CD4-positive, alpha-beta T cell treated with Interleukin-21 for 1 hour (primary cell): Measurements from ENCODE around the gene PCCB.
"Not testable (repeated sequence)": the region's sequence is repeated elsewhere in the genome, so short reads cannot be mapped to it uniquely, and the experiment has no call there.

ENCODE experiments used
- DNase-seq: peaks from one replicate; pipeline ENCODE4 v3.0.0-alpha.2; 2020

The PCCB gene

DNA sequence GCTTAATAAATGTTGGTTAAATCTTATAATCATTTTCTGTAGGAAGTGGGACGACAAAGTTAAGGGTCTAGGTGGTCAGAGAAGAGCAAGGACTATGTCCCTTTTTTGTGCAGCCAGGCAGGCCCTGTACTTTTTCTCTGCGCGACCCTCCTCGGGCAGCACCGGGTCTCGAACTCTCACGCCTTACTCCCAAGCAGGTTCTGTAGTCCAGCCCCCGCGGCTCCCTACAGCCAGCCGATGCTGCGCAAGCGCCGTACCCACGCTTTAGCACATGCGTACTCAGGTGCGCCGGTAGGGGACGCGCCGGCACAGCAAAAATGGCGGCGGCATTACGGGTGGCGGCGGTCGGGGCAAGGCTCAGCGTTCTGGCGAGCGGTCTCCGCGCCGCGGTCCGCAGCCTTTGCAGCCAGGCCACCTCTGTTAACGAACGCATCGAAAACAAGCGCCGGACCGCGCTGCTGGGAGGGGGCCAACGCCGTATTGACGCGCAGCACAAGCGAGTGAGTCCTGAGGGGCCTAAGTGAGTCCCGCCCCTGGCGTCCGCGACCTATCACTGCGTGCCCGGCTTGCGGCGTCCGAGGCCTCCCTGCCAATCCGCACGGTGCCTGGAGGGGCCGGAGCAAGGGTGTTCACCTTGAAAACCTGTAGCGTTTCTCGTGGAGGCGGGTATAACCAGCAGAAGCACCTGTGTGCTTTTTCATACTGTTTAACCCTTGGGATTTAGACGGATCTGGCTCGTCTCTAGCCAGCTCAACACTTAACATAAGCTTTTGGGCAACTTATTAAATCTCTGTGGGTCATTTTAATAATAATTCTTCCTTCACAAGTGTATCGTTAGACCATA lies at the start of gene PCCB:
Gene PCCB, plus strand, starts transcription at position 282 of the 844 bp plus-strand sequence. Its CDS starts 36 bp downstream, at position 318.
- peak; percentile 93 for DNase-seq

DNA sequence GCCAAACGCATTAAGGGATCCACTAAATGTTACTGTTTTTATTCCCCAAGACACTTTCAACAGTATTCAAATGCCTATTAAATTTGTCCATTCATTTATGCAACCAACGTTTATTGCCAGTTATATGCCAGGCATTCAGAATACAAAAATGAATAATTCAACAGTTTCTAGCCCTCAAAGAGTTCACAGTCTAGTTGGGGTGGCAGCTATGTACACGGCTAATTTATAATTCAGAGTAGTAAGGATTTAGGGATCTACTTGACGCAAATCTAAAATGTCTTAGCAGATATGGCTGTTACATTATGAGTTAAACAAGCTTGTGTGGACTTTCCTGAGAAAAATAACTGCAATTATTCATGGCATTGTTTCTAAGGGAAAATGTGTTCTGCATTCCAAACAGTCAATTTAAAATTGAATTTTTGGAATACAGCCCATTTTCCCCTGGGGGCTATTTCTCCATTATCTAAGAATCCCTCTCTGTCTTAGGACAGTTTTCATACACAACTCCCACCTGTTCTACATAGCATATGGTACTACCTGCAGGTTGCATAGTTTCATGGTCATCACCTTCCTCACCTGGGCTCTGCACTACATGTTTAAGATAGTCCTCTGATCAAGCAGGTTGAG lies 42.5 kb upstream of the PCCB start:
- DNase-seq, result no peak

- DNase-seq, result no peak
These were observed 40.2 kb upstream of the PCCB start for GRCh38 chr3:136209921-136210320.

GRCh38 chr3:136211547-136211946 lies 38.6 kb upstream of the PCCB start:
- no peak for DNase-seq

DNA sequence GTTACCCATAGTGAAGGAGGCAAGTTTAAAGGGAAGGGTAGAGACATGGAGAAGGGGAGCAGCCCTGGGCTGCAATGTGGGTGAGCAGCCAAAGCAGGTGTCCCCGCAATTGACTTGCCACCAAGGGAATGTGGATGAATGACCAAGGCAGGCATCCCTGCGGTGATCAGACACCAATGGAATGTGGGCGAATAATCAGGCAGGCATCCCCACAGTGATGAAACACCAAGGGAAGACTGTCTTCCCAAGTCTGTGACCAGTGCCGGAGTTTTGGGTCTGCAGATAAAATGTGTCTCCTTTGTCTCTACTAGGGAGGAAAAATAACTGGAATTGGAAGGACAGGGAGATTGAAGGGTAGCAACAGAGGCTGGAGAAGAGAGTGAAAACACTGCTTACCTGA lies 27.4 kb upstream of the PCCB start:
- DNase-seq, result not testable (repeated sequence)

- no peak for DNase-seq
These were observed 17.7 kb upstream of the PCCB start for GRCh38 chr3:136232413-136232812.

DNA sequence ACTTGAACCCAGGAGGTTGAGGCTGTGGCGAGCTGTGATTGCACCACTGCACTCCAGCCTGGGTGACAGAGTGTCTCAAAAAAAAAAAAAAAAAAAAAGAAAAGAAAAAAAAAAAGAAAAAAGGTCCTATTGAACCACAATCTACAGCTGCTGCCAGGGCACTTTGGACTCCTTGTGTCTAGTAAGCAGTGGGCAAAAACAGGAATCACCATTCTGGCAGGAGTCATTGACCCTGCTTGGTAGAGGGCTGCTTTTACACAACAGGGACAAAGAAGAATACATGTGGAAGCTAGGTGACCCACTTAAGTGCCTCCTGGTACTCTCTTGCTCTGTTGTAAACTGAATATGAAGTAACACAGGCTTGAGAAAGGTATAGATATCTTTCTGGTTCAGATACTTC lies 14.6 kb upstream of the PCCB start:
- no peak for DNase-seq

DNA sequence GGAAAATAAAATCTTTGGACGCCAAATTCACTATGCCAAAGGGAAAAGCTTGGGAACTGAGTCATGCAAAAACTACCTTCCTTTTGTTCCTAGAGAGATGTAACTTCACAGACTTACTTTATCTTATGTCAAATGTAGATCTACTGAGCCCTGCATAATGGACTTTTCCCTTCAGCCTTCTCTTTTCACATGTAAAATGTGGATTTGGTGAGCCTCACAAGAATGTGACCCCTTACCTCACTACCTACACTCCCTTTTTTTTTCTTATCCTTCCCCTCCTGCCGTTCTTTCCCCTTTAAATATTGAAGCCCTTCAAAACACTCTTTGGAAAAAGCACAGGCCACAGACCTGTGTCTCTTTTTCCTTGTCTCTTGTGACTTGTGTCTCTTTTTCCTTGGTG lies 14.0 kb upstream of the PCCB start:
- no peak for DNase-seq

DNA sequence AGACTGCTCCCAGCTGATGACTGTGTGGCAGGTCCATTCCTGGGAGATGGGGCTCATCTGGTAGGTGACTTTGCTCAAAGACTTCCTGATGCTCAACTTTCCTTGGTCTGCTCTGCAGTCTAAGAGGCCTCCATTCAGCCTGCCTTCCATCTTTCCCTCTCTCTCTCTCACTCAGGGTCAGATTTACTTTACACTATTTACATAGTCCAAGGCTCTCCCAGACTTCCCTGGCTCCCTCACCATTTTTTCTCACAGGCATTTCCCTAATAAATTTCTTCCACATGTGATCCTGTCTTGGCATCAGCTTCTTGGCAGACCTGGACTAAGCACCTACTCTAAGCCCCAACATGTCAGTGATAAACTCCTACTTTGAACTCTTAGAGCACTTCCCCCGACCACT lies 13.0 kb upstream of the PCCB start:
- DNase-seq, result no peak

GRCh38 chr3:136237961-136238649 lies 12.0 kb upstream of the PCCB start:
- no peak for DNase-seq

- DNase-seq, result no peak
These were observed 11.0 kb upstream of the PCCB start for GRCh38 chr3:136239094-136239493.

DNA sequence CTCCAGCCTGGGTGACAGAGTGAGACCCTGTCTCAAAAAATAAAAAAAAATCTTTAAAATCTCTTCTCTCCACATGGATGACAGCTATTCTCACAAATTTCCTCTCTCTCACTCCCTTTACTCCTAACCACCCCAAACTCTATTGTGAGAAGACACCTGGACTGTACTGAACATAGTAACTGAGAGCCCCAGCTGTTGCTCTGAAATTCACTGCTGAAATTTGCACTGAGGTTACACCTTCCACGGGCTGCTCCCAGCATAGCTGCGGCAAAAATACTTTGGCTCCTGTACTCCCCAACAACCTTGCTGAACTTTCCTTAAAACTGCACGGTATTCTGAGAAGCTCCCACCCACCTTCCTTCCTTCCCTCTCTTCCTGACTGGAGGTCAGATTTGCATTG lies 4.4 kb upstream of the PCCB start:
- no peak for DNase-seq

- no peak for DNase-seq
These were observed 2.7 kb upstream of the PCCB start for GRCh38 chr3:136247436-136247835.

DNA sequence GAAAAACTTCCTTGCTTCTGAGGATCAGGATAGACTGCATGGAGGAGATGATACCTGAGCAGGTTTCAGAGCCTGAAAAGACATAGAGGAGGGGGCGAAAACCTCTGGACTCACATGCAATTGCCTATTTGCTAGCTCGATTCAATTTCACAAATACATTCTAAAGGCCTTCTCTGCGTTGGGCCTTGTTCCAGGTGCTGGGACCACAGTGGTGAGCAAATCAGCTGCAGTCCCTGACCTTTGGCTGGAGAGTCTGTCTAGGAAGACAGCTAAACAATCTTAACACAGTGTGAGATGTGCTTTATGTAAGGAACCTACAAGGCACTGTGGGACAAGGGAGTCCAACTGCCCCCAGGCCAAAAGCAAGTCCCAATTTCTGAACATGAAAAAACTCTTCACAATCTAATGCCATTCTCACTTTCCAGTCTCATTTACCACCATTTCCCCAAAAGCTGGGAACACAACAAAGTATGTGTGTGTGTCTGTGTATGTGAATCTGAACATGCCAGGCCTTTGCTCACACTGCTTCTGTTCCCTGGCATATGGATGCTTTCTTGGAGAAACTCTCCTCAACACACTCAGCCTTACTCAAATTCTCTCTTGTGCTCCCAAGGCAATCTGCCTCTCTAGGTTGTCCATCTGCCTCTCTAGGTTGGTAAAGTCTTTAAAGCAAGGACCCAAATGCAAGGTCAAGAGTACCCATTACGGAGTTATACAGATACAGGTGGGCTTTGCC lies 2.1 kb upstream of the PCCB start:
- DNase-seq, result no peak

DNA sequence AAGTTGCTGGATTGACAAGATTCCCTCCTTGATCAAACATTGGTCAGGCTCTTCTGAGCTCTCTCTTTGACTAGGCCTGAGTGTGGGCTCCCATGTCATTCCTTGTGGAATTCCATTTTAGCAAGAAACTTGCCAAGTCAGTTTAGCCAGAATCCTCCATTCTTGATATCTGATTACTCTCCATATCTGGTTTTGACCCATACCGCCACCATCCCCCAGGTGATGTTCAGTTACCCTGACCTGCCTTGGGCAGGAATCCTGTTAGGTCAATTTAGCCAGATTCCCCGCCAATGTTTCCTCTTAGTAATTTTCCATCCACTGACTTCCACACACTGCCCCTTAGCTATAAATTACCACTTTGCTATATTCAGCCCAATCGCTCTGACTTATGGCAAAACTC lies 1.0 kb upstream of the PCCB start:
- no peak for DNase-seq

DNA sequence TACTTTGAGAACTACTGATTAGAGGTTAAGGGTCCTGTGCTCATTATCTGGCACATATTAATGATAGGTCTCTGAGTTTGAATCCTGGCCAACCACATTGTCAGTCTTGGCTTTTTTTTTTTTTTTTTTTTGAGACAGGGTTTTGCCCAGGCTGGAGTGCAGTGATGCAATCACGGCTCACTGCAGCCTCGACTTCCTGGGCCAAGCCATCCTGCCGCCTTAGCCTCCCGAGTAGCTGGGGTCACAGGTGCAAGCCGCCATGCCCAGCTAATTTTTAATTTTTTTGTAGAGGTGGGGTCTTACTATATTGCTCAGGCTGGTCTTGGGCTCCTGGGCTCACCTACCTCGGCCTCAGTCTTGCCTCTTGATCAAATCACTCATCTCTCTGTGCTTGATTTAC lies 547 bp upstream of the PCCB start:
- DNase-seq, result no peak

GRCh38 chr3:136250903-136251460 lies 842 bp downstream of the PCCB start:
- DNase-seq, result peak; percentile 17

DNA sequence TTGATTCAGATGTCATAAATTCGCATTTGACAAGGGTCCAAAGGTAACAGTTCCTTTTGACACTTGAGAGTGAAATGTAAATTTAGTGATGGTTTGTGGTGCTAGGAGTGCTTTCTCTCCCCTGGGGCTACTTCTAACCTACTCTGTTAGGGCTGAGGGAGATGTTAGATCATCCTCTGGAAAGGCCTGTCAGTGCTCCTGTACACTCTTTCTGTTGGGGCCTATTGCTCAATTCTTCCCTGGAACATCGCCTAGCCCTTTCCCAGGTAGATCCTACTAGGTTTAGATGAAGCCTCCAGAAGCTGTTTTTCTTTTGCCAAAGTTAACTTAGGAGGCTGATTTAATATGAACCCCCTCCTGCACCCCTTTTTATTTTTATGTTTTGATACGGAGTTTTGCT lies 1.4 kb downstream of the PCCB start:
- no peak for DNase-seq

GRCh38 chr3:136255672-136256406 lies 5.7 kb downstream of the PCCB start:
- no peak for DNase-seq

- no peak for DNase-seq
These were observed 8.1 kb downstream of the PCCB start for GRCh38 chr3:136258199-136258598.

DNA sequence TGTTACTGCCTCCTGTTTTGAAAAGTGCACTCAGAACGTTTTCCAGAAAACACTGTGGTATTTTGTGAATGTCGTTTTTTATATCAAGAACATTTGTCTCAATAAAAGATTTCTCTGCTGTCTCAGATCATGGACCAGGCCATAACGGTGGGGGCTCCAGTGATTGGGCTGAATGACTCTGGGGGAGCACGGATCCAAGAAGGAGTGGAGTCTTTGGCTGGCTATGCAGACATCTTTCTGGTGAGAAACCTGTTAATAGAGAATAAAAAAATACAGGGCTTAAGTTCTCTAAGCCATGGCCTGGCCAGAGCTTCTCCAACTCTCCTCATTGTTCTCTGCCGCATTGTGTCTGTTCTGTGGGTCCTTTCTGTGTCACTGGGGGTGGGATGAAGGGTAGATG lies 11.7 kb downstream of the PCCB start:
- no peak for DNase-seq

DNA sequence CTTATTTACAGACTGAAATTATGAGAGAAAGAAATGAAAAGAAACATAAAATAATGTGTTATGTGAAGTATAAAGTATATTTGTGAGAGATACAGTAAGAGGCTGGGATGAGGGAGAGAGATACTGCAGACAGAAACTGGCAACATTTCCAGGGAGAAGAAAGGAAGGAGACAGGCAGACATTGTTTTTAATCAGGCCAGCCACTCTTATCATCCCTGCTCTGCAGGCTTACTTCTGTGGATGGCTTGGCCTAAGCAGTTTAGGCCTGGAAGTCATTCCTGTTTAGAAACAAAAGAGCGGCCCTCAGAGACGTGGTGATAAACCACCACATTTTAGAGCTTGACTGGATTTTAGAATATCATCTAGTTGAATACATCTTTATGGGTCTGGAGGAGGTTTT lies 12.4 kb downstream of the PCCB start:
- DNase-seq, result no peak
